GM18507 (cell line): ENCODE measurements around the gene CCR9.

Experiments
- DNase-seq: peaks from one replicate; pipeline ENCODE4 v3.0.0; 2011; ENCODE audit warnings: low read depth; ENCODE audit not compliant: insufficient read length; ENCODE audit errors: extremely low spot score
- FAIRE-seq: peaks from 2 replicates; lab custom pipeline; 2011; peaks lifted over from hg19 to GRCh38; lab: Jason Lieb, UNC

The CCR9 gene

GRCh38 chr3:45948881-45949280 is 62.5 kb downstream of the CCR9 start:
- FAIRE-seq (no peak), DNase-seq (no peak)

- no peak for FAIRE-seq
- DNase-seq: no peak
Measured at GRCh38 chr3:45949432-45949831, 63.1 kb downstream of the CCR9 start.

- DNase-seq: no peak
- no peak for FAIRE-seq
Measured at GRCh38 chr3:45950131-45950530, 63.8 kb downstream of the CCR9 start.

GRCh38 chr3:45950686-45951600 is 64.6 kb downstream of the CCR9 start:
- DNase-seq: no peak
- no peak for FAIRE-seq

- no peak for DNase-seq
- FAIRE-seq: no peak
Measured at GRCh38 chr3:45951946-45952345, 65.6 kb downstream of the CCR9 start.

GRCh38 chr3:45952456-45952855 is 66.1 kb downstream of the CCR9 start:
- FAIRE-seq (no peak), DNase-seq (no peak)
